GM12801 (cell line): ENCODE results near the gene DUSP22.

Experiments
- TF ChIP-seq, protein P1 (sequence below): IDR thresholded peaks from one replicate; pipeline ENCODE4 v1.5.1; 2011; ENCODE audit warnings: control low read depth; ENCODE audit not compliant: insufficient read length; ENCODE audit errors: extremely low read depth

DUSP22 gene

DNA sequence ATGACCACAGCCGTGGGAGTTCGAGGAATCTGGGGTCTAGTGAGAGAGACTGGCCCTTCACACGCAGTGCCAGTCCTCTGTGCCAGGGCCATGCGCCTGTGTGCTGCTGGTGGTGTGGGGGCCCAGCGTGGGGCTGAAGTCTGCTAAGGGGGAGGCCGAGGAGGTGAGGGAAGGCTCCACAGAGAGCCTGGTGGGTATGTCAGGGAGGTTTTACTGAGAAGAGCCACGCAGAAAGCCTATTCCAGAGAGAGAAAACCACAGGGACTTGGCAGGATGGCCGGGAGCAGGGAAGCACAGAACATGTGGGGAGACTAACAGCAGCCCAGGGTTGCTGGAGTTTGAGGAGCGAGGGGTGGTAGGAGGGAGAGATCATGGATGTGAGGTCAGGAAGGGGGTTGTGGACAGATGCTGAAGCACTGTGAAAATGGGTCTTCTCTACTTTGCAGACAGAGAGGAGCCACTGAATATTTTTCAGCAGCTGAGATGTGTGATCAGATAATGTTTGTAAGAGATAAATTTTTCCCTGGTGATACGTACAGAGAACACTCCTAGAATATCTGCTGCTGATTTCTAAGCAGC is 35.3 kb downstream of the DUSP22 start:
- TF ChIP-seq, protein P1, sequence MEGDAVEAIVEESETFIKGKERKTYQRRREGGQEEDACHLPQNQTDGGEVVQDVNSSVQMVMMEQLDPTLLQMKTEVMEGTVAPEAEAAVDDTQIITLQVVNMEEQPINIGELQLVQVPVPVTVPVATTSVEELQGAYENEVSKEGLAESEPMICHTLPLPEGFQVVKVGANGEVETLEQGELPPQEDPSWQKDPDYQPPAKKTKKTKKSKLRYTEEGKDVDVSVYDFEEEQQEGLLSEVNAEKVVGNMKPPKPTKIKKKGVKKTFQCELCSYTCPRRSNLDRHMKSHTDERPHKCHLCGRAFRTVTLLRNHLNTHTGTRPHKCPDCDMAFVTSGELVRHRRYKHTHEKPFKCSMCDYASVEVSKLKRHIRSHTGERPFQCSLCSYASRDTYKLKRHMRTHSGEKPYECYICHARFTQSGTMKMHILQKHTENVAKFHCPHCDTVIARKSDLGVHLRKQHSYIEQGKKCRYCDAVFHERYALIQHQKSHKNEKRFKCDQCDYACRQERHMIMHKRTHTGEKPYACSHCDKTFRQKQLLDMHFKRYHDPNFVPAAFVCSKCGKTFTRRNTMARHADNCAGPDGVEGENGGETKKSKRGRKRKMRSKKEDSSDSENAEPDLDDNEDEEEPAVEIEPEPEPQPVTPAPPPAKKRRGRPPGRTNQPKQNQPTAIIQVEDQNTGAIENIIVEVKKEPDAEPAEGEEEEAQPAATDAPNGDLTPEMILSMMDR: no peak

DNA sequence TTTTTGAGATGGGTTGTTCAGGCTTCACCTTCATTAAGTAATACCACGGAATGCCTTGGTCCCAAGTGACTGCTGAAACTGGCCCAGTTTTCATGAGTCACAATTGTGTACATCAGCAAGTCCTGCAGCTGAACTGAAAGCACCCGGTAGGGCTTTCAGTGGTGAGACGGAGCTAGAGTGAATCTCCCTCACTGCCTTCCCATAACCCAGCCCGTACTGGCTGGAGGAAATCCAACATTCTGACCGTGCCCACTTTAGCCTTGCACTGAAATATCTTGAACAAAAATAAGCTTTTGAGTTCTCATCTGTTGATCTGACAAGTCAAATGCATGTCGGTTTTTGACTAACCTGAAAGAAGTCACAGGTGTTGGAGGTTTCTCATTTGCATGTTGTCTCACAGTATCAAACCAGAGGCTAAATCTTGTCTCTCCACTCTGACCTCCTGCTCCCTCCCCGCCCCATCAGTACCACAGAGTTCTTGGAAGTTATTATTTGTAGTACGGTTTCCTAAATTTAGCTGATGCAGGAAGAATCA is 35.9 kb downstream of the DUSP22 start:
- TF ChIP-seq, protein P1: no peak

DNA sequence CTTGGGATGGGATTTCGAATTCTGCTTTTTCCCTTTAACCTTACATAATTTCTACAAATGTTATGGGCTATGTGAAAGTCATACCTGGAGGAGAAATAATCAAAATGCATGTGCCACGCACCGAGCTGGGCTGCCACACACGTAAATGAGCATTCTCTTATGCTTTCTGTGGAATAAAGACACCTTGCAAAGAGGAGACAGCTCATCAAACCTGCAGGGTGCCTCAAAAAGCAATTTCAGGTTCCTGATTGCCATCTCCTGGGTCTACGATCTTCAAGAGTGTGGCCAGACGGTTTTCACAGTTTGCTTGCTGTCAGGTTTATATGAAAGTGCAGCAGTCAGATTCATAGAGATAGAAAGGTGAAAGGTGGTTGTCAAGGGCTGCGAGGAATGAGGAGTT is 36.6 kb downstream of the DUSP22 start:
- TF ChIP-seq, protein P1: no peak

DNA sequence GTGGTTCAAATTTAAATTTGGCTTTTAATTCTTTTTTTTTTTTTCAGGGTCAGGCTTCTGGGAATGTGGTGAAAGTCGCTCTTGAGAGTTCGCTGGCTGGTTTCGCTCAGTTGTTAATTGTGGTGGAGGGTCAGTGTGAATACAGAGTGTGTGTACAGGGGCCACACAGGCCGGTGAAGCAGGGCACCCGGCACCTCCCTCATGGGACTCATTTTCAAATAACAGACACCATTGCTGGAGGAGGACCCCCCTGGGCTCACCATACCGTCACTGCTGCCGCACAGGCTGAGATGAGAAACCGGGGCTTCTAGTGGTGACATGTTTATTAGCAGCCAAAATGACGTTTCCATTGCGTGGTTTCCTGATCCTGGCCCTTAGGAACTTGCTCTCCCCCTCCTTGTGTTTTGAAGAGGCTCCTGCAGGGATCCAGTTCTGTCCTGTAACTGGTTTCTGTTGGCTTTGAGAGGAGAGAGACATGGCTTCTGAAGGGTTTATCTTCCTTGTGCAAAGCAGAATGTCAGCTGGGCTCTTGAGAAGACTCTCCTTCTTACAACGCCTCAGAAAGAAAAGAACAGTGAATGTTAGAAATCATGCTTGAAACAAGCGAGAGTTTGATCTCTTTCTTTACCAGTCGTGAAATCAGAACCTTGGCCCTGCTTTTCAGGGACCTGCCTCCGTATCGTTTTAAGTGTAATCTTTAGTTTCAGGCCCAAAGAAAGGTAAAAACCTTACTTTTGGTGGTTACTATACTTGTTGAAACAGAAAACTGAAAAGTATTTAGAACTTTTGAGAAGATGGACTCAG is 37.8 kb downstream of the DUSP22 start:
- TF ChIP-seq, protein P1: no peak

DNA sequence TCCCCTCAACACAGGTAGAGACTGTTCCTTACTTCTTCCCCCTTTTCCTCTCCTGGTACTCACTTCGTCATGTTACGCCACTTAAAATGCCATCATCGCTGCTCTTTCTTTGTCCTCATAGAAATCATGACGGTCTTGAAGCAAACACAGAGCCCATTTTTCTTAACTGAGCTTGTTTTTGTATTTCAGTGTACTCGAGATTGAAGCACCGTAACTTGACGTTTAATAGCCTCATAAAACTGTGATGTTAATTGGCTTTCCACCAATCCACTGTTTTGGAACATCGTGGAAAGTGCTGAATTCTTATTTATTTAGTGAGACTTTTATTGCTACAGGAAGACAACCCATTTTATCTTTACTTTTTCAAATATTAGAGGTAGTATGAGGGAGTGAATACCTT is 38.7 kb downstream of the DUSP22 start:
- TF ChIP-seq, protein P1: no peak

DNA sequence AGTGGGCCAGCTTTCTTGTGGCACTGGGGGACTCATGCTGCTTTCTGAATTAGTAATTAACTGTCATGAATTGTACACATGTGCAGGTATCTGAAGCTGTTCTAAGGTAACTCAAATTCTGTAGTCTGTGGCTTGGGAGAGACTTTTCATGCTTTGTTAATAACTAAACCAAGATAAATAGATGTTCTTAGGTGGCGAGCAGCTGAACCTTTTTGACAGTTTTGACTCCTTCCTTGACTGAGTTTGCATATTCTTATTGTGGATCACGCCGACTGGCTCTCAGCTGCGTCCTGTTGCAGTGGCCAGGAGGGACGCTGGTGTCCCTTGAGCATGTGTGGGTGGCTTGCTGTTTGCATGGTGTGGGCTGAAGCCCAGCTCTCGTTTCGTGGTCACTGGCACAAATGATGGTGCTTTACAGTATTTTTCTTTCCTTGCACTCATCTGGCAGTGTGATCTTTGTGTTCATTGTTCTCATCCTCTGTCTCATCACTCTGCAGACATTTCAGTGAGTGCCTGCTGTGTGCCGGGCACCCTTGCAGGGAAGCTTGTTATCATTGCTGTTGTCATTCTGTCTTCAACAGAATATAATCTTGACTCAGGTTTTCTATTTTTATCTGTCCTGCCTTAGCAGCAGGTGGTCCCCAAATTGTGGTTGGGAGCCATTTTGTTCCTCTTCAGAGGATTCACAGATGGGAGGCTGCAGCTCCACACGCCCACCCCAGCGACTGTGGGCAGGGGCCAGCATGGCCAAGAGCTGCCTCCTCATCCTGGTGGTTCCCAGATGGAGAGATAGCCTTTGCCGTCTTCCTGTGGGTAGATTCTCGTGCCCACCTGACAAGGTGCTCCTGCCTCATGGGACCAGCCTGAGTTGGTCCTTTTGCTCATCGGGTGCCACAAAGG is 39.6 kb downstream of the DUSP22 start:
- TF ChIP-seq, protein P1: no peak

DNA sequence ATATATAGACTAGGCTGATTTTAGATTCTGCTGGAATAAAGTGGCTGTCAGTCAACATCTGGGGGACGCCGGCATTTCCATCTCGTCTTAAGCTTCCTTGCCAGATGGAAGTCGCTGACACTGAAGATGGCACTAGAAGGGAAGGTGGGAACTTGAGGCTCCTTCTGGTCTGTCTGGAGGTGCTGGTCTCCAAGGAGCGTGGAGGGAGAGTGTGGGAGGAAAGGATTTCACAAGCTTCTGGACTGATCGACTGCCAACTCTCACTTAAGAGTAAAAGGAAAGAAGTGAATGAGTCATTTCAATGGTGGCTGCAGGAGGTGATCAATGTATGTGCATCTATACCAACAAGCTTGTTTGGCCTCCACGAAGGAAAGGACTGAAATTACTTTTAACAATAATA is 40.4 kb downstream of the DUSP22 start:
- TF ChIP-seq, protein P1: no peak
